GM12873 (cell line): ENCODE results near the gene PPIC.

ENCODE experiments used
- CTCF ChIP-seq: IDR thresholded peaks from 2 replicates; pipeline ENCODE4 v1.5.1; 2012; ENCODE audit warnings: low read depth, mild to moderate bottlenecking, moderate library complexity, low read length, control low read depth; ENCODE audit not compliant: insufficient read depth; ENCODE audit errors: missing control alignments

PPIC gene

DNA sequence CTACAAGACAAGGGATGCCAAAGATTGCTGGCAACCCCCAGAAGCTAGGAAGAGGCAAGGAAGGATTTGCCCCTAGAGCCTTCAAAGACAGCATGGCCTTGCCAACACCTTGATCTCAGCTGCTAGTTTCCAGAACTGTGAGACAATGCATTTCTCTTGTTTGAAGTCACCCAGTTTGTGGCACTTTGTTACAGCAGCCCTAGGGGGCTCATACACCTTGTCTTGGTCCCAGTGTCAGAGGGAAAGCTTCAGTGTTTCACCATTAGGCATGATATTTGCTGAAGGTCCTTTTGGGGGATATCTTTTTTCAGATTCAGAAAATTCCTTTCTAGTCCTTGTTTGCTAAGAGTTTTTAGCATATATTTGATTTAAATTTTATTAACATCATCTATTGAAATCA is 3.1 kb upstream of the PPIC start:
- TF ChIP-seq CTCF = no peak

- no peak for TF ChIP-seq CTCF
Observed at GRCh38 chr5:123037104-123037418, 536 bp upstream of the PPIC start.

DNA sequence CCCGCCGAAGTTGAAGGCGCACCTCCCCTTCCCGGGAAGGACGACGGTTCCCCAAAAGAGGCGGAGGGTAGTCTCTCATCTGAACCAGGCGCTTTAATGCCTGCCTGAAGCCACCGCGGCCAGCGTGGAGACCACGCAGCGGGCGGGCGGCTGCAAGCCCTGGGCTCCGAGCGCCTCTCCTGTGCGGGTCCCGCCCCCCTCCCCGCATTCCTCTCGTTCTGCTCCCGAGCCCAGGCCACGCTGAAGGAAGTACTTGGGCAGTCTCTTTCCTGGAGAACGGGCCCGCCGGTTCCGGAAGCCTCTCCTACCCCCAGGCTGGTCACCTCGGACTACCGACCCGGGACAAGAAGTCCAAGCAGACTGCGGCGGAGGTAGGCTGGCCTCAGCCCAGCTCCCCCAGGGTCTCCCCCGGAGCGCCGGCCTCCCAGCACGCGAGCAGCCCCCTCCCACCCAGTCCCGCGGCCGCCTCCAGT is 571 bp downstream of the PPIC start:
- no peak for TF ChIP-seq CTCF

- no peak for TF ChIP-seq CTCF
Observed at GRCh38 chr5:123035360-123035917, 1.1 kb downstream of the PPIC start.

DNA sequence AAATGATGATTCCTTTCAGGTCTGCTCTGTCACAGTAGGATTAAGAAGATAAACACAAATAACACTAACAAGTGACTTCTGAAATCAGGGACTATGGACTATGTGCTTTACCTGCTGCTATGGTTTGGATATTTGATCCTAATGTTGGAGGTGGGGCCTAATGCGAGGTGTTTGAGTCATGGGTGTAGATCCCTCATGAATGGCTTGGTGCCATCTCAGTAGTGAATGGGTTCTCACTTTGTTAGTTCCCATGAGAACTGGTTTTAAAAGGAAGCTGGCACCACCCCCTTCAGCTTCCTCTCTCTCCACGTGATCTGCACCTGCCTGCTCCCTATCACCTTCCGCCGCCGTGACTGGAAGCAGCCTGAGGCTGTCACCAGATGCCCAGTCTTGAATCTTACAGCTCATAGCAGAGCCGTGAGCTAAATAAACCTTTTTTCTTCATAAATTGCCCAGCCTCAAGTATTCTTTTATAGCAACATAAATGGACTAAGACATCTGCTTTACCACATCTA is 3.3 kb downstream of the PPIC start:
- no peak for TF ChIP-seq CTCF

DNA sequence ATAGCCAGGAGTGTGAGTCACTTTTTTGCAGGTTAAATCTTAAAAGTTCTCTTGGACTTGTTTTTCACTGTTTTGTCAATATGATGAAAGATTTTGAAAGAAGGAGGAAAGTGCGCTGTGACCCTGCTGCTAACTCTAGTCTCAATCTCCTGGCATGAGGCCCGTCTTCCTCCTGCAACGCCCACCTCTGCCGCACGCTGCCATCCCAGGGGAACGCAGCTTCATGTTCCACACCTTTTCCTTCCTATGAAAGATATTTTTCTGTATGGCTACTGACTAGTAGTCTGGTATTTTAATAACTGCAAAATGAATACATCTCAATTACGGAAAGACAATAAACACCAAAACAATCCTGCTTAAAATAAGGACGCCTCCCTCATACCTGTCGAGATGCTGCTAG is 8.3 kb downstream of the PPIC start:
- TF ChIP-seq CTCF = no peak

DNA sequence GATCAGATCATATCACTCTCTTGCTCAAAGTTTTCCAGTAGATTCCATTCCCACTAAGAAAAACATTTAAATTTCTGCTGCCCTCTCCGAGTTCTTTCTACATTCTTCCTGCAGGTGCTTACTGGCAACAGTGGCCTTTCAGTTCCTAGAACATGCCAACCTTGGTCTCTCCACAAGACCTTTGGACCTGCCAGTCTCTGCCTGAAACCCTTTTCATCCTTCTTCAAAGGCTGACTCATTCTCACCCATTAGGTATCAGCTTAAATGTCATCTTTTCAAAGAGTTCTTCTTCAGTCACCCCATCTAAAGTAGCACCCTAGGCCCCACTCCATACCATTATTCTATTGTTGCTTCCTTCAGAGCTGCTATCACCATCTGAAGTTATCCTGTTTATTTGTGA is 21.8 kb downstream of the PPIC start:
- TF ChIP-seq CTCF = no peak
